Measurements from ENCODE around the gene CCBE1.

DNA sequence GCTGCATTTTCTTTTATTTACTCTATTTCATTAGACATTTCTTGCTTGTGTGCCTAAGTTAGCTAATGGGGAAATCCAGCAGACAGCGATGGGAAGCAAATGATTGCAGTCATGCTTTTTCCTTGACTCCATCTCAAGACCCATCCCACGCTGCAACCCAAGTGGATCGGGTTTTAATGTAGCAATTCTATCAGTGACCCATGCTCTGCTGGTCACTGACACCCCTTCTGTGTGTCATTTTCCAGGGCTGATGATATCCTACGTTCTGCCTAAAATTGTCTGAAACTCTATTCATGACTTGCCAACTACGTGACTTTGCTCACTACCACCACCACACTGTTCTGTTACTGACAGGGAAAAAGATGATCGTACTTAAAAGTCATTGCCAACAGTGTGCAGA is 129.8 kb downstream of the CCBE1 start:
- TF ChIP-seq POLR2AphosphoS5 (IDR thresholded peaks at IDR 0.05) (no peak), POLR2A (IDR thresholded peaks at IDR 0.05) (no peak)
